ENCODE results near the gene CMIP.

The CMIP gene

GRCh38 chr16:81466356-81466980 is 21.9 kb downstream of the CMIP start:
- TF ChIP-seq CTCF (IDR thresholded peaks at IDR 0.05; ENCODE audit: low read depth, low read length, missing control alignments), result no peak
- in situ Hi-C loops (cut with HindIII; ENCODE audit: low pct_ligation_motif_present, low sequenced_read_pairs), result no loop called here
- no peak for DNase-seq
- Histone ChIP-seq H3K4me3 (ENCODE audit: low read depth, low read length) (no peak overlapping the region), H3K27me3 (replicated peaks) (no peaks in the 10 kb centered on the region), H3K27ac (no peak overlapping the region), H3K36me3 (replicated peaks) (no peaks in the 10 kb centered on the region)

- H3K27me3 ChIP-seq (replicated peaks), result no peaks in the 10 kb centered on the region
- no peaks in the 10 kb centered on the region for H3K36me3 ChIP-seq (replicated peaks)
- H3K27ac ChIP-seq, result no peak overlapping the region
- no peak overlapping the region for H3K4me3 ChIP-seq (ENCODE audit: low read depth, low read length)
- in situ Hi-C loops (cut with HindIII; ENCODE audit: low pct_ligation_motif_present, low sequenced_read_pairs), result no loop called here
- DNase-seq, result no peak
- TF ChIP-seq CTCF (IDR thresholded peaks at IDR 0.05; ENCODE audit: low read depth, low read length, missing control alignments), result no peak
Measured at GRCh38 chr16:81467072-81467471, 22.5 kb downstream of the CMIP start.

GRCh38 chr16:81467815-81468214 is 23.2 kb downstream of the CMIP start:
- Histone ChIP-seq H3K27ac (no peak overlapping the region), H3K36me3 (replicated peaks) (no peaks in the 10 kb centered on the region), H3K27me3 (replicated peaks) (no peaks in the 10 kb centered on the region), H3K4me3 (ENCODE audit: low read depth, low read length) (no peak overlapping the region)
- no peak for DNase-seq
- in situ Hi-C loops (cut with HindIII; ENCODE audit: low pct_ligation_motif_present, low sequenced_read_pairs), result no loop called here
- no peak for TF ChIP-seq CTCF (IDR thresholded peaks at IDR 0.05; ENCODE audit: low read depth, low read length, missing control alignments)

GRCh38 chr16:81468269-81468902 is 23.8 kb downstream of the CMIP start:
- Histone ChIP-seq H3K27me3 (replicated peaks) (no peaks in the 10 kb centered on the region), H3K36me3 (replicated peaks) (no peaks in the 10 kb centered on the region), H3K4me3 (ENCODE audit: low read depth, low read length) (no peak overlapping the region), H3K27ac (no peak overlapping the region)
- in situ Hi-C loops (cut with HindIII; ENCODE audit: low pct_ligation_motif_present, low sequenced_read_pairs), result no loop called here
- TF ChIP-seq CTCF (IDR thresholded peaks at IDR 0.05; ENCODE audit: low read depth, low read length, missing control alignments), result no peak
- no peak for DNase-seq

GRCh38 chr16:81469183-81469677 is 24.6 kb downstream of the CMIP start:
- Histone ChIP-seq H3K4me3 (ENCODE audit: low read depth, low read length) (no peak overlapping the region), H3K27me3 (replicated peaks) (no peaks in the 10 kb centered on the region), H3K36me3 (replicated peaks) (no peaks in the 10 kb centered on the region), H3K27ac (no peak overlapping the region)
- TF ChIP-seq CTCF (IDR thresholded peaks at IDR 0.05; ENCODE audit: low read depth, low read length, missing control alignments), result no peak
- no peak for DNase-seq
- in situ Hi-C loops (cut with HindIII; ENCODE audit: low pct_ligation_motif_present, low sequenced_read_pairs), result no loop called here
